GM12878 (cell line): Measurements from ENCODE around the gene GPR61. TPM values are rescaled to one million over a fixed set of nuclear protein-coding genes. Genes with fewer than 3 reads are reported as not detected.

Experiments used
- ATAC-seq: fragments of 200-7000 bp; cut with Tn5 transposase; 3 replicates; pipeline ENCODE4 v1.9.1; 2020; ENCODE audit warnings: mild to moderate bottlenecking, moderate library complexity
- BruUV-seq: library from RNA; stranded (reverse); fragments of 400-500 nt; replicated peaks from 2 replicates; lab custom pipeline; 2021; lab: Mats Ljungman, UMichigan
- CTCF ChIA-PET: fragments of 300-600 bp; sonication (Branson Sonifier 250); formaldehyde crosslinking; extraction: SDS; loops from one replicate; lab custom pipeline; 2021; ENCODE audit warnings: inconsistent platforms; lab: Yijun Ruan, JAX
- POLR2A ChIA-PET: fragments of 350-600 bp; formaldehyde crosslinking; extraction: SDS; loops from one replicate; lab custom pipeline; 2021; ENCODE audit warnings: inconsistent platforms; lab: Charles Lee
- RAD21 ChIA-PET: fragments of 300-600 bp; sonication (Branson Sonifier 250); formaldehyde crosslinking; loops from one replicate; lab custom pipeline; 2023; ENCODE audit warnings: antibody characterized with exemption; ENCODE audit not compliant: unreplicated experiment; lab: Charles Lee
- SMC1A ChIA-PET: fragments of 300-600 bp; sonication (Branson Sonifier 250); formaldehyde crosslinking; loops from one replicate; lab custom pipeline; 2023; ENCODE audit not compliant: unreplicated experiment, uncharacterized antibody; lab: Charles Lee
- DNase-seq: peaks from one replicate; pipeline ENCODE4 v3.0.0-alpha.2; 2011; ENCODE audit warnings: low read depth, low spot score
- FAIRE-seq: peaks from 3 replicates; lab custom pipeline; 2011; peaks lifted over from hg19 to GRCh38; lab: Jason Lieb, UNC
- H2AFZ ChIP-seq: 2 replicates; pipeline ENCODE4 v1.6.0; 2011; ENCODE audit warnings: low read depth, low read length, control low read depth; ENCODE audit not compliant: control insufficient read depth
- H3K27ac ChIP-seq: 2 replicates; pipeline ENCODE4 v1.5.1; 2011; ENCODE audit warnings: control low read depth; ENCODE audit not compliant: control insufficient read depth, insufficient read depth
- H3K27me3 ChIP-seq, 2 experiments: replicated peaks in 1 of 2; 2 replicates each; pipeline versions ENCODE4 v1.6.0 to v1.6.1; 2011; ENCODE audit warnings: low read length in 1 of 2; ENCODE audit not compliant: control insufficient read depth in 2 of 2, insufficient read depth in 2 of 2
- H3K36me3 ChIP-seq, 2 experiments: 2 replicates each; pipeline ENCODE4 v1.5.1; 2011; ENCODE audit warnings: low read length in 1 of 2; ENCODE audit not compliant: control insufficient read depth in 2 of 2, insufficient read depth in 2 of 2
- H3K4me1 ChIP-seq: 2 replicates; pipeline ENCODE4 v1.6.1; 2011; ENCODE audit warnings: mild to moderate bottlenecking, low read length, moderate library complexity, mixed read lengths; ENCODE audit not compliant: control insufficient read depth, insufficient read depth
- H3K4me2 ChIP-seq: 2 replicates; pipeline ENCODE4 v1.6.0; 2011; ENCODE audit warnings: control low read depth; ENCODE audit not compliant: control insufficient read depth, insufficient read depth
- H3K4me3 ChIP-seq: fragments of 200-600 bp; sonication (generic); 2 replicates; pipeline ENCODE4 v1.5.1; 2016
- H3K79me2 ChIP-seq: 2 replicates; pipeline ENCODE4 v1.6.0; 2011; ENCODE audit warnings: low read length; ENCODE audit not compliant: control insufficient read depth, insufficient read depth
- H3K9ac ChIP-seq: 2 replicates; pipeline ENCODE4 v1.8.0; 2011; ENCODE audit warnings: low read length, control low read depth, mixed read lengths; ENCODE audit not compliant: control insufficient read depth, insufficient read depth
- H3K9me3 ChIP-seq: replicated peaks from 3 replicates; pipeline ENCODE4 v1.5.1; 2011; ENCODE audit warnings: mild to moderate bottlenecking, low read length; ENCODE audit not compliant: control insufficient read depth, insufficient read depth
- H4K20me1 ChIP-seq: 2 replicates; pipeline ENCODE4 v1.6.0; 2011; ENCODE audit not compliant: control insufficient read depth, insufficient read depth
- EP300 ChIP-seq, 2 experiments: fragments of 150-350 bp in 1 of 2; IDR thresholded peaks; 2 replicates each; pipeline ENCODE4 v1.6.1; 2011 to 2012; ENCODE audit warnings: low read depth in 2 of 2, low read length in 2 of 2, borderline replicate concordance in 1 of 2, improper control_type of control experiment in 1 of 2, inconsistent platforms in 1 of 2; ENCODE audit not compliant: control insufficient read depth in 1 of 2
- ETV6 ChIP-seq, 2 experiments: fragments of 450-650 bp in 1 of 2; IDR thresholded peaks in 1 of 2; conservative IDR thresholded peaks in 1 of 2; 2 replicates each; pipeline ENCODE4 v1.6.1; 2014; ENCODE audit warnings: antibody characterized with exemption in 1 of 2, borderline replicate concordance in 1 of 2, low read depth in 1 of 2, mild to moderate bottlenecking in 1 of 2, moderate library complexity in 1 of 2
- WGBS: methylation state at CpG from one replicate; pipeline ENCODE4 v1.1.6; 2016; ENCODE audit warnings: low lambda C conversion rate; ENCODE audit not compliant: insufficient replicate concordance, insufficient coverage; ENCODE audit errors: missing lambda C conversion rate; 5-methylcytosine and 5-hydroxymethylcytosine counted together
- in situ Hi-C: fragments of 300-500 bp; cut with MboI; formaldehyde crosslinking; loops from 9 replicates; pipeline ENCODE4 v1.14.3; 2018; ENCODE audit warnings: mixed read lengths
- intact Hi-C: fragments of 100-400 bp; cut with micrococcal nuclease; formaldehyde crosslinking; loops from one replicate; pipeline ENCODE4 v1.14.2; 2022; ENCODE audit not compliant: unreplicated experiment
- polyA plus RNA-seq, 11 experiments: library from polyadenylated mRNA; depleted of rRNA in 4 of 11; unstranded in 6 of 11; stranded (reverse) in 5 of 11; fragments of >200 nt; fragmentation: Nextera tagmentation in 4 of 11; fragmentation: Illumina TruSeq in 1 of 11; extraction: Ambion mirVana in 4 of 11; extraction: Trizol in 1 of 11; gene quantifications; 1 replicate in 1 of 11; 2 replicates in 10 of 11; pipeline versions ENCODE4 v1.2.1 to v1.2.3, GENCODE V29; 2011 to 2016; ENCODE audit warnings: inconsistent platforms in 2 of 11, missing spikeins in 2 of 11, low read depth in 1 of 11
- total RNA-seq, 4 experiments: library from RNA; depleted of rRNA in 3 of 4; stranded (reverse); fragments of >200 nt in 3 of 4; fragmentation: Illumina TruSeq in 1 of 4; extraction: Trizol in 1 of 4; gene quantifications; 2 replicates each; pipeline versions ENCODE4 v1.2.1 to v1.2.3, GENCODE V29; 2013 to 2021
- TF ChIP-seq, protein P1 (sequence below): fragments of 450-650 bp; IDR thresholded peaks from 2 replicates; pipeline ENCODE4 v1.6.1; 2016; ENCODE audit warnings: mild to moderate bottlenecking, moderate library complexity, borderline replicate concordance
- TF ChIP-seq, protein P2 (sequence below): fragments of 450-650 bp; conservative IDR thresholded peaks from 2 replicates; pipeline ENCODE4 v1.6.1; 2017; ENCODE audit warnings: mild to moderate bottlenecking, moderate library complexity

Gene GPR61
- total and polyA plus RNA-seq, 10 of the 15 experiments (the other 5 are each of a cell fraction or from before 2014, with no cell fraction given), result 0.19 to 1.1 (median 0.35) TPM; not detected in 2

DNA sequence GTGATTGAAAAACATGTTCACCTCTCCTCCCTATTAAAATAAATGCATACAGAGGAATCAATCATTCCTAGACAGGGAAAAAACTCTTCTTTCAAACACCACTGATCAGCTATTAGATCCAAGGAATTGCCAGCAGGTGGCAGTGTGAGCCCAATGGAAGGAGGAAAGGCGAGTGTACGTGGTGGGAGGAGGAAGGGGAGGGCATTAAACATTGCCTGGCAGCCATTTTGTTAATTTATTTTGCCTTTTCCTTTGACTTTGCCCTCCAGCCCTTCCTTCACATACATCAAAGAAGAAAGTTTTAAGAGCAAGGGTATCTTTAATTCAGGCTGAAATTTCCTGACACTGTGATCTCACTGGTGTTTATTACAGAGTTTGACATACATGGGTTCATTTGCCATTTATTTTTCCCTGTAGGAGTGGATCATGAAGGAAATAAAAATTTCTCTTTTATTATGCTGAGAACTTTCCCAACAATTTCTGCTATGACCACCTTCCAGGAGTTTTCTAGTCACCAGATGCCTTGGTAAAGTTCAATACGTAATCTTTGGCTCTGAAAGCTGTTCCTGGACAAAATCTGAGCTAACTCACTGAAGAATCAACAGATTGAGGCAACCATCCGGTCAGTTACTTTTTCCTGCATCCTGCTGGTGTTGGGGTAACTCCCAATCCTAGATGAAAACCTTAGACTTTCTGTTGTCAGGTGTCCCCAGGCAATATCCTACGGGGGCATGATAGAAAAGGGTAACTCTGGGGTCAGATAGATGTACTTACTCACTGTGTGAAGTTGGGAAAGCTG, 6.8 kb downstream of the GPR61 start (continued):
- TF ChIP-seq, protein P1, sequence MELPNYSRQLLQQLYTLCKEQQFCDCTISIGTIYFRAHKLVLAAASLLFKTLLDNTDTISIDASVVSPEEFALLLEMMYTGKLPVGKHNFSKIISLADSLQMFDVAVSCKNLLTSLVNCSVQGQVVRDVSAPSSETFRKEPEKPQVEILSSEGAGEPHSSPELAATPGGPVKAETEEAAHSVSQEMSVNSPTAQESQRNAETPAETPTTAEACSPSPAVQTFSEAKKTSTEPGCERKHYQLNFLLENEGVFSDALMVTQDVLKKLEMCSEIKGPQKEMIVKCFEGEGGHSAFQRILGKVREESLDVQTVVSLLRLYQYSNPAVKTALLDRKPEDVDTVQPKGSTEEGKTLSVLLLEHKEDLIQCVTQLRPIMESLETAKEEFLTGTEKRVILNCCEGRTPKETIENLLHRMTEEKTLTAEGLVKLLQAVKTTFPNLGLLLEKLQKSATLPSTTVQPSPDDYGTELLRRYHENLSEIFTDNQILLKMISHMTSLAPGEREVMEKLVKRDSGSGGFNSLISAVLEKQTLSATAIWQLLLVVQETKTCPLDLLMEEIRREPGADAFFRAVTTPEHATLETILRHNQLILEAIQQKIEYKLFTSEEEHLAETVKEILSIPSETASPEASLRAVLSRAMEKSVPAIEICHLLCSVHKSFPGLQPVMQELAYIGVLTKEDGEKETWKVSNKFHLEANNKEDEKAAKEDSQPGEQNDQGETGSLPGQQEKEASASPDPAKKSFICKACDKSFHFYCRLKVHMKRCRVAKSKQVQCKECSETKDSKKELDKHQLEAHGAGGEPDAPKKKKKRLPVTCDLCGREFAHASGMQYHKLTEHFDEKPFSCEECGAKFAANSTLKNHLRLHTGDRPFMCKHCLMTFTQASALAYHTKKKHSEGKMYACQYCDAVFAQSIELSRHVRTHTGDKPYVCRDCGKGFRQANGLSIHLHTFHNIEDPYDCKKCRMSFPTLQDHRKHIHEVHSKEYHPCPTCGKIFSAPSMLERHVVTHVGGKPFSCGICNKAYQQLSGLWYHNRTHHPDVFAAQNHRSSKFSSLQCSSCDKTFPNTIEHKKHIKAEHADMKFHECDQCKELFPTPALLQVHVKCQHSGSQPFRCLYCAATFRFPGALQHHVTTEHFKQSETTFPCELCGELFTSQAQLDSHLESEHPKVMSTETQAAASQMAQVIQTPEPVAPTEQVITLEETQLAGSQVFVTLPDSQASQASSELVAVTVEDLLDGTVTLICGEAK, result 0 out of 2 replicates have a peak, but pooled peaks have one; percentile 13

DNA sequence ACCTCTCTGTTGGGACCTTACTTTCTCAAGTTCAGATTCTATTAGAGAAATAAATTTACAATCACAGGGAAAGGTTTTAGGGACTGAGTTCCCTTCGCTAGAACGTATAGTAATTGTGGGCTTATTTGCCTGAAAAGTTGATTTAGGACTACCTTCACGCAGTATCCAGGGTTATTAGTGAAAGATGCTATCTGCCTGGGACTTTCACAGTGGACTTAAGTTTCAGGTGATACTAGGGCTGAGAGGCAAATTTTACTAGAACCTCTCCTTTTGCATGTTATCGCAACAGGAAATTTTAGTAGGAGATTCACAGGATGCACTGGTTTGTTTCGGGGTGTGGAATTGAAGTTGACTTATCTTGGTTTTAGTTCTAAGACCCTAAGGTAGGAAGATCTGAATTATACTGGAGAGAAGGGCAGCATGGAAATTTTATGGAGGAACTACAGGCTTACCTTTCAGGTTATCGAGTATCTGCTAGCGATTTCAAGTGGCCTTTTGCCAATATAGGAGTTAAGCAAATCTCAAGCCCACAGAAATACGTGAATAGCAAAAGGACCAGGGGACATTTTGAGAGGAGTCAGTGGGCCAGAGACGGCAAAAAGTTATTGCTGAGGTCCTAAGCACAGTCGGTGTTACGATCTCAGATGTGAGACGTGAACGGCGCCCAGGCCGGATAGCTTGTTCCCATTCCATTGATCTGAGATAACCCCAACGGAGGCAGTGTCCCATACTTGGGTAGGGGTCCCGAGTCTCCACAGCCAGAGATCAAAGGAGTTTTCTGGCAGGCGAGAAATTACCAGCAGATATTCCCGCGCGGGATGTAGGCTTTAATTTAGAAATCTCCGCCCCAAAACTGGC, 8.0 kb downstream of the GPR61 start:
- Histone ChIP-seq H2AFZ (peak overlapping the region; percentile 86), H3K9ac (peak overlapping the region; percentile 96), H3K79me2 (peaks cover 58% of the 10 kb centered on the region), H3K4me1 (peaks cover 6% of the 10 kb centered on the region), H4K20me1 (no peaks in the 10 kb centered on the region), H3K27ac (peak overlapping the region; percentile 96), H3K4me2 (peak overlapping the region; percentile 99), H3K36me3 (no peaks in the 10 kb centered on the region), H3K27me3 (no peaks in the 10 kb centered on the region), H3K9me3 (no peaks in the 10 kb centered on the region), H3K4me3 (peak overlapping the region; percentile 92)
- 2% methylated on average over 22 of the region's 22 CpGs for WGBS
- ChIA-PET RAD21 (interaction anchor here (0.6 to 4.1 kb wide), 29 partner anchors 9 to 487 kb away, joined by 3 to 106 read pairs (median 5); partner anchors contain the start of genes AHCYL1, AMPD2, CYB561D1 and GNAT2), SMC1A (interaction anchor here (0.7 to 4.6 kb wide), 20 partner anchors 12 to 437 kb away, joined by 3 to 117 read pairs (median 12); partner anchors contain the start of genes AHCYL1, AMPD2 and GNAT2), POLR2A (interaction anchor here (0.8 to 3.1 kb wide), 19 partner anchors 12 to 437 kb away, joined by 3 to 34 read pairs (median 6); partner anchors contain the start of genes AHCYL1, AMPD2, ATXN7L2 and GNAT2), CTCF (interaction anchor here (0.7 to 7.6 kb wide), 25 partner anchors 13 to 439 kb away, joined by 3 to 201 read pairs (median 11); partner anchors contain the start of genes AHCYL1, AMPD2, CYB561D1 and GNAT2)
- FAIRE-seq (no peak), ATAC-seq (peak; percentile 35), DNase-seq (no peak)
- TSS peak; percentile 98 for BruUV-seq
- in situ Hi-C loops (loop anchor here (5.0 kb wide), 3 partner anchors 75 to 440 kb away; no protein-coding TSS in a partner anchor), intact Hi-C loops (loop anchor here (1.0 to 5.0 kb wide), 4 partner anchors 72 to 437 kb away; partner anchors contain the start of genes AHCYL1, AMPD2 and GNAT2)
- TF ChIP-seq ETV6 (conservative IDR thresholded peaks at IDR 0.05 in 1 of 2, IDR thresholded peaks at IDR 0.05 in 1 of 2; ENCODE audit: borderline replicate concordance in 1 of 2, low read depth in 1 of 2) (no peak), EP300 (IDR thresholded peaks at IDR 0.05; ENCODE audit: borderline replicate concordance in 1 of 2, control insufficient read depth in 1 of 2, low read depth in 2 of 2, low read length in 2 of 2) (no peak)
- TF ChIP-seq, protein P2, sequence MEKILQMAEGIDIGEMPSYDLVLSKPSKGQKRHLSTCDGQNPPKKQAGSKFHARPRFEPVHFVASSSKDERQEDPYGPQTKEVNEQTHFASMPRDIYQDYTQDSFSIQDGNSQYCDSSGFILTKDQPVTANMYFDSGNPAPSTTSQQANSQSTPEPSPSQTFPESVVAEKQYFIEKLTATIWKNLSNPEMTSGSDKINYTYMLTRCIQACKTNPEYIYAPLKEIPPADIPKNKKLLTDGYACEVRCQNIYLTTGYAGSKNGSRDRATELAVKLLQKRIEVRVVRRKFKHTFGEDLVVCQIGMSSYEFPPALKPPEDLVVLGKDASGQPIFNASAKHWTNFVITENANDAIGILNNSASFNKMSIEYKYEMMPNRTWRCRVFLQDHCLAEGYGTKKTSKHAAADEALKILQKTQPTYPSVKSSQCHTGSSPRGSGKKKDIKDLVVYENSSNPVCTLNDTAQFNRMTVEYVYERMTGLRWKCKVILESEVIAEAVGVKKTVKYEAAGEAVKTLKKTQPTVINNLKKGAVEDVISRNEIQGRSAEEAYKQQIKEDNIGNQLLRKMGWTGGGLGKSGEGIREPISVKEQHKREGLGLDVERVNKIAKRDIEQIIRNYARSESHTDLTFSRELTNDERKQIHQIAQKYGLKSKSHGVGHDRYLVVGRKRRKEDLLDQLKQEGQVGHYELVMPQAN, result 0 out of 2 replicates have a peak, but pooled peaks have one; percentile 7
